Adrenal gland (tissue), 5 donors: ENCODE measurements around the gene CYP39A1.

ENCODE experiments used
- POLR2A ChIP-seq, 2 donors: fragments of 450-650 bp; IDR thresholded peaks; one replicate each; pipeline ENCODE4 v1.6.1; 2017; ENCODE audit warnings: antibody characterized with exemption in 2 of 2, mild to moderate bottlenecking in 2 of 2, moderate library complexity in 1 of 2
- TF ChIP-seq, protein P1 (sequence below), 6 experiments: fragments of 450-650 bp in 4 of 6; fragments of 200-600 bp in 2 of 6; sonication (generic) in 1 of 6; IDR thresholded peaks; 1 replicate in 5 of 6; 2 replicates in 1 of 6; pipeline versions ENCODE4 v1.5.1 to v1.8.0; 2016 to 2021; ENCODE audit warnings: antibody characterized with exemption in 6 of 6, mild to moderate bottlenecking in 2 of 6, moderate library complexity in 1 of 6
- donor health status: DM: no; HTN: no; CAD: no.

GRCh38 chr6:46690141-46690755, 37.6 kb upstream of the CYP39A1 start:
- TF ChIP-seq, protein P1, sequence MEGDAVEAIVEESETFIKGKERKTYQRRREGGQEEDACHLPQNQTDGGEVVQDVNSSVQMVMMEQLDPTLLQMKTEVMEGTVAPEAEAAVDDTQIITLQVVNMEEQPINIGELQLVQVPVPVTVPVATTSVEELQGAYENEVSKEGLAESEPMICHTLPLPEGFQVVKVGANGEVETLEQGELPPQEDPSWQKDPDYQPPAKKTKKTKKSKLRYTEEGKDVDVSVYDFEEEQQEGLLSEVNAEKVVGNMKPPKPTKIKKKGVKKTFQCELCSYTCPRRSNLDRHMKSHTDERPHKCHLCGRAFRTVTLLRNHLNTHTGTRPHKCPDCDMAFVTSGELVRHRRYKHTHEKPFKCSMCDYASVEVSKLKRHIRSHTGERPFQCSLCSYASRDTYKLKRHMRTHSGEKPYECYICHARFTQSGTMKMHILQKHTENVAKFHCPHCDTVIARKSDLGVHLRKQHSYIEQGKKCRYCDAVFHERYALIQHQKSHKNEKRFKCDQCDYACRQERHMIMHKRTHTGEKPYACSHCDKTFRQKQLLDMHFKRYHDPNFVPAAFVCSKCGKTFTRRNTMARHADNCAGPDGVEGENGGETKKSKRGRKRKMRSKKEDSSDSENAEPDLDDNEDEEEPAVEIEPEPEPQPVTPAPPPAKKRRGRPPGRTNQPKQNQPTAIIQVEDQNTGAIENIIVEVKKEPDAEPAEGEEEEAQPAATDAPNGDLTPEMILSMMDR (IDR thresholded peaks at IDR 0.05) = no peak
- no peak for TF ChIP-seq POLR2A (IDR thresholded peaks at IDR 0.05)
